Liver (tissue), 9 donors: ENCODE results near the gene HMGCL. TPM values are rescaled to one million over a fixed set of nuclear protein-coding genes. Genes with fewer than 3 reads are reported as not detected.
"Not testable (repeated sequence)": the region's sequence is repeated elsewhere in the genome, so short reads cannot be mapped to it uniquely, and the experiment has no call there.

ENCODE experiments used
- DNase-seq: peaks from one replicate; pipeline ENCODE4 v3.0.0-alpha.2; 2017; ENCODE audit warnings: low spot score
- H3K27ac ChIP-seq, 2 donors: one replicate each; pipeline ENCODE4 v1.7.0; 2013; ENCODE audit warnings: inconsistent platforms in 2 of 2, low read length in 2 of 2, control low read depth in 1 of 2, low read depth in 1 of 2, mild to moderate bottlenecking in 1 of 2
- H3K27me3 ChIP-seq, 4 donors: one replicate each; pipeline versions ENCODE4 v1.6.1 to v1.7.0; 2013; ENCODE audit warnings: low read length in 3 of 4, inconsistent platforms in 1 of 4, mild to moderate bottlenecking in 1 of 4, moderate library complexity in 1 of 4; ENCODE audit not compliant: control insufficient read depth in 4 of 4, insufficient read depth in 4 of 4
- H3K36me3 ChIP-seq, 4 donors: one replicate each; pipeline versions ENCODE4 v1.6.1 to v1.7.0; 2013; ENCODE audit warnings: low read length in 3 of 4, mild to moderate bottlenecking in 3 of 4, low read depth in 1 of 4, moderate library complexity in 1 of 4; ENCODE audit not compliant: control insufficient read depth in 4 of 4, insufficient read depth in 3 of 4
- H3K4me1 ChIP-seq, 4 donors: one replicate each; pipeline versions ENCODE4 v1.6.1 to v1.7.0; 2013; ENCODE audit warnings: low read length in 3 of 4, mild to moderate bottlenecking in 3 of 4, moderate library complexity in 1 of 4; ENCODE audit not compliant: control insufficient read depth in 4 of 4, insufficient read depth in 4 of 4
- H3K4me3 ChIP-seq, 3 donors: one replicate each; pipeline versions ENCODE4 v1.6.1 to v1.7.0; 2013; ENCODE audit warnings: low read length in 3 of 3, control low read depth in 1 of 3, low read depth in 1 of 3, mild to moderate bottlenecking in 1 of 3
- H3K9ac ChIP-seq, 2 donors: one replicate each; pipeline ENCODE4 v1.7.0; 2013; ENCODE audit warnings: low read length in 2 of 2, mild to moderate bottlenecking in 2 of 2, moderate library complexity in 2 of 2, control low read depth in 1 of 2, low read depth in 1 of 2
- H3K9me3 ChIP-seq, 4 donors: one replicate each; pipeline versions ENCODE4 v1.6.1 to v1.7.0; 2013; ENCODE audit warnings: low read length in 3 of 4; ENCODE audit not compliant: control insufficient read depth in 4 of 4
- CTCF ChIP-seq: fragments of 150-350 bp; IDR thresholded peaks from 2 replicates; pipeline ENCODE4 v1.5.1; 2017; ENCODE audit warnings: improper control_type of control experiment, low read depth, low read length; ENCODE audit not compliant: missing input control
- EGR1 ChIP-seq, 2 donors: IDR thresholded peaks; 2 replicates each; pipeline ENCODE4 v1.6.1; 2016 to 2018; ENCODE audit warnings: antibody characterized with exemption in 2 of 2, low read depth in 2 of 2
- JUND ChIP-seq, 2 donors: IDR thresholded peaks; 2 replicates each; pipeline ENCODE4 v1.6.1; 2016; ENCODE audit warnings: antibody characterized with exemption in 2 of 2
- RAD21 ChIP-seq, 2 donors: IDR thresholded peaks; 2 replicates each; pipeline ENCODE4 v1.6.1; 2016; ENCODE audit warnings: antibody characterized with exemption in 2 of 2, mild to moderate bottlenecking in 2 of 2
- SP1 ChIP-seq: IDR thresholded peaks from 2 replicates; pipeline ENCODE4 v1.6.1; 2018; ENCODE audit warnings: antibody characterized with exemption, mild to moderate bottlenecking
- TAF1 ChIP-seq: conservative IDR thresholded peaks from 2 replicates; pipeline ENCODE4 v1.6.1; 2016; ENCODE audit warnings: antibody characterized with exemption, mild to moderate bottlenecking
- ZBTB33 ChIP-seq: IDR thresholded peaks from 2 replicates; pipeline ENCODE4 v1.6.1; 2016; ENCODE audit warnings: antibody characterized with exemption
- WGBS: extraction: QIAGEN DNeasy Blood & Tissue Kit; methylation state at CpG from one replicate; pipeline ENCODE4 v1.1.7; 2013; 5-methylcytosine and 5-hydroxymethylcytosine counted together
- polyA plus RNA-seq, 2 donors: library from polyadenylated mRNA; stranded (reverse) in 1 of 2; unstranded in 1 of 2; fragments of 200-250 nt in 1 of 2; fragments of >200 nt in 1 of 2; fragmentation: Nextera tagmentation in 1 of 2; extraction: Ambion mirVana in 1 of 2; gene quantifications; one replicate each; pipeline versions ENCODE4 v1.2.1 to v1.2.3, GENCODE V29; 2013 to 2015
- total RNA-seq, 2 donors: library from RNA; depleted of rRNA; stranded (reverse); fragments of >200 nt; gene quantifications; one replicate each; pipeline ENCODE4 v1.2.3, GENCODE V29; 2014
- TF ChIP-seq, protein P1 (sequence below): IDR thresholded peaks from 2 replicates; pipeline ENCODE4 v1.6.1; 2016; ENCODE audit warnings: antibody characterized with exemption
- donor health status: healthy.
- donor health status: healthy.
- donor health status: healthy.
- donor health status: healthy.
- donor health status: healthy.

HMGCL gene
- total and polyA plus RNA-seq, 4 donors, result 68.2 to 198 (median 149) TPM

DNA sequence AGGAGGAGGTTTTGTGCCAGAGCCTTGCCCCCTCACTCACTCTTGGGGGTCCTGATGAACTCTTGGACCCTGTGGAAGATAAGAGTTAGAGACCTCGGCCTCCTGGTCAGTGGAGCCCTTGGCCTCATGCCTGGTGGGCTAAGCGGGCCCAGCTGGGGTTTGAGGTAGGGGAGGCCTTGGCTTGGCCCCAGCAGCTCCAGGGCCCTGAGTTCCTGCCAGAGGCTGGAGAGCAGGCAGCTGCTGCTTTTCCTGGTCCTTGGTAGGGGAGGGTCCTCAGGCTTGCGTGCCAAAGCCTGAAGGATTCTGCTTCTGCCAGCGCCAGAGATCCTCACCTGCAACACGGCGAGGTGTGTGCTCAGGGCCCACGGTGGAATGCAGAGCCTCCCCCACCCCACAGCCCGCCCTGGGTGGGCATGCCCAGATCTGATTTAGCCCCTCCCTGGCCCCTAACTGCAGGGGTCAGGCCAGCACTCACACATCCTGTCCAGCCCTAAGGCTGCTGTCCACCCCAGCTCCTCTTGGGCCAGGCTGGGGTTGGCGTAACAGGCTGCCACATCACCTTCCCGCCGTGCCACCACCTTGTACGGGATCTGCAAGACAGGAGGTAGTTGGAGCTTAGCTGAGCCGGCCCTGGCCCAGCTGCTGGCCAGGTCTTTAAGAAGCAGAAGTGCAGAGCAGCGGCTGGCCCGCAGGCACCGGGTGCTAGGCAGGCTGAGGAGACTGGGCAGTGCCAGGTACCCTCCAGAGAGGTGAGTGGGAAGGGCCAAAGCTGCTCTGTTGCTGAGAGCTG is 29.4 kb downstream of the HMGCL start:
- H3K9ac ChIP-seq, result no peak overlapping the region
- H3K4me3 ChIP-seq, result no peak overlapping the region
- H3K9me3 ChIP-seq, result no peaks in the 10 kb centered on the region
- DNase-seq, result no peak
- H3K27me3 ChIP-seq, result no peaks in the 10 kb centered on the region
- TF ChIP-seq EGR1 (IDR thresholded peaks at IDR 0.05; ENCODE audit: low read depth in 2 of 2) (no peak), CTCF (no peak)
- H3K27ac ChIP-seq, result no peak overlapping the region
- 83% methylated on average over 16 of the region's 16 CpGs for WGBS
- H3K36me3 ChIP-seq, result peaks cover 2 to 20% (median 9%) of the 10 kb centered on the region in 4 donors
- peaks cover 25 to 52% (median 41%) of the 10 kb centered on the region in 4 donors for H3K4me1 ChIP-seq

- H3K36me3 ChIP-seq, result peaks cover 2 to 20% (median 9%) of the 10 kb centered on the region in 4 donors
- WGBS, result 86% methylated on average over 9 of the region's 9 CpGs
- H3K4me1 ChIP-seq, result peaks cover 25 to 55% (median 43%) of the 10 kb centered on the region in 4 donors
- DNase-seq, H3K9me3 ChIP-seq, H3K27me3 ChIP-seq, H3K27ac ChIP-seq, H3K4me3 ChIP-seq, H3K9ac ChIP-seq: not testable (repeated sequence)
Observed at GRCh38 chr1:23794732-23795182, 30.5 kb downstream of the HMGCL start.

GRCh38 chr1:23793861-23794731 is 31.1 kb downstream of the HMGCL start:
- no peak overlapping the region for H3K4me3 ChIP-seq
- H3K4me1 ChIP-seq, result peaks cover 19 to 49% (median 37%) of the 10 kb centered on the region in 4 donors
- no peak for DNase-seq
- TF ChIP-seq ZBTB33 (no peak), RAD21 (IDR thresholded peaks at IDR 0.05) (no peak), JUND (IDR thresholded peaks at IDR 0.05) (no peak), SP1 (no peak), TAF1 (no peak)
- TF ChIP-seq, protein P1, sequence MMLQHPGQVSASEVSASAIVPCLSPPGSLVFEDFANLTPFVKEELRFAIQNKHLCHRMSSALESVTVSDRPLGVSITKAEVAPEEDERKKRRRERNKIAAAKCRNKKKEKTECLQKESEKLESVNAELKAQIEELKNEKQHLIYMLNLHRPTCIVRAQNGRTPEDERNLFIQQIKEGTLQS, result no peak
- 41% methylated on average over 21 of the region's 21 CpGs for WGBS
- no peak overlapping the region for H3K9ac ChIP-seq
- H3K27ac ChIP-seq, result peak overlapping the region; percentile 14 to 49
- H3K9me3 ChIP-seq, result no peaks in the 10 kb centered on the region
- H3K27me3 ChIP-seq, result no peaks in the 10 kb centered on the region
- peaks cover 2 to 20% (median 9%) of the 10 kb centered on the region in 4 donors for H3K36me3 ChIP-seq
